Kidney (tissue), 14 donors: ENCODE results near the gene TNFRSF1B. TPM values are rescaled to one million over a fixed set of nuclear protein-coding genes. Genes with fewer than 3 reads are reported as not detected.
A peak's percentile ranks its signal among the peaks of the same experiment; 100 is the strongest.

Experiments
- DNase-seq, 5 donors: peaks; one replicate each; pipeline ENCODE4 v3.0.0-alpha.2; 2013 to 2020
- FAIRE-seq: peaks from 2 replicates; lab custom pipeline; 2012; peaks lifted over from hg19 to GRCh38; lab: Jason Lieb, UNC
- H3K27ac ChIP-seq, 2 donors: one replicate each; pipeline ENCODE4 v1.7.0; 2013; ENCODE audit warnings: low read depth in 2 of 2, low read length in 2 of 2, inconsistent platforms in 1 of 2
- H3K27me3 ChIP-seq: one replicate; pipeline ENCODE4 v1.7.1; 2013; ENCODE audit warnings: low read length, inconsistent platforms; ENCODE audit not compliant: control insufficient read depth, insufficient read depth
- H3K36me3 ChIP-seq, 3 donors: one replicate each; pipeline versions ENCODE4 v1.7.0 to v1.7.1; 2013; ENCODE audit warnings: low read length in 3 of 3, control low read depth in 1 of 3, inconsistent platforms in 1 of 3; ENCODE audit not compliant: insufficient read depth in 3 of 3, control insufficient read depth in 2 of 3
- H3K4me1 ChIP-seq, 3 donors: one replicate each; pipeline versions ENCODE4 v1.7.0 to v1.7.1; 2013; ENCODE audit warnings: low read length in 3 of 3, inconsistent platforms in 1 of 3, low read depth in 1 of 3; ENCODE audit not compliant: control insufficient read depth in 2 of 3, insufficient read depth in 2 of 3
- H3K4me3 ChIP-seq, 3 donors: one replicate each; pipeline versions ENCODE4 v1.7.0 to v1.8.1; 2013; ENCODE audit warnings: low read length in 3 of 3, control low read depth in 1 of 3, inconsistent platforms in 1 of 3
- H3K9ac ChIP-seq, 3 donors: one replicate each; pipeline versions ENCODE4 v1.7.0 to v1.7.1; 2013; ENCODE audit warnings: low read length in 3 of 3, control low read depth in 1 of 3, inconsistent platforms in 1 of 3
- H3K9me3 ChIP-seq, 3 donors: one replicate each; pipeline versions ENCODE4 v1.7.0 to v1.7.1; 2013; ENCODE audit warnings: low read length in 3 of 3, control low read depth in 1 of 3, inconsistent platforms in 1 of 3; ENCODE audit not compliant: control insufficient read depth in 2 of 3, insufficient read depth in 1 of 3
- intact Hi-C: fragments of 100-400 bp; cut with DNase I; formaldehyde crosslinking; loops from one replicate; pipeline ENCODE4 v1.11.1; 2022
- polyA plus RNA-seq: library from polyadenylated mRNA; stranded (reverse); fragments of 350-450 nt; fragmentation: Illumina TruSeq; extraction: RNeasy Lipid Tissue Mini Kit (QIAGEN cat#74804); gene quantifications from one replicate; pipeline ENCODE4 v1.2.3, GENCODE V29; 2014; ENCODE audit warnings: low read depth, low replicate concordance; ENCODE audit not compliant: insufficient read depth
- total RNA-seq: library from RNA; stranded (reverse); fragmentation: NEBNext Ultra II Directional; extraction: Animal tissue kit (Norgen Biotek cat#: 25700); gene quantifications from one replicate; pipeline ENCODE4 v1.2.1, GENCODE V29; 2021
- TF ChIP-seq, protein P1 (sequence below): IDR thresholded peaks from 3 replicates; pipeline ENCODE4 v1.5.1; 2012; ENCODE audit warnings: mild to moderate bottlenecking, moderate library complexity, borderline replicate concordance; ENCODE audit not compliant: insufficient read depth; ENCODE audit errors: extremely low read depth
- donor health status: control.
- donor health status: control.
- donor health status: control.
- donor health status: control.
- donor health status: control.
- donor health status: DM: yes; HTN: yes; CAD: no.
- donor health status: Normal renal cell carcinoma (clear cell type).

TNFRSF1B gene
- total and polyA plus RNA-seq, 2 donors from 2014 or later: 7.7 to 47.1 TPM

DNA sequence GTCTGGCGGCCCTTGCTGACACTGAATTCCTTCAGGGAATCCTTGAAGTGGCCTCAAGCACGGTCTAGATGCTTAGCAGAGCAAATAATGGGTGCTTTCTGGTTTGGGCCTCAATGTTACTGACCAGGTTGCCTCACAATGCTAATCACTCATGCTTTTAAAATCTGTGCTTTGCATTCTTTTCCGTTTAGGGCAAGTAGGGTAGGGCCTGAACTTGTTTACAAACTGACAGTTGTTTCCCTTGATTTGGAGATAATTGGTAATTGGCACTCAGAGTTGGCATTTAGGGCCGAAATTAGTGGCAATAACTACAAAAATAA is 64.4 kb downstream of the TNFRSF1B start:
- DNase-seq: no peak
- H3K4me1 ChIP-seq: peaks cover 0 to 5% (median 0%) of the 10 kb centered on the region in 3 donors
- TF ChIP-seq, protein P1, sequence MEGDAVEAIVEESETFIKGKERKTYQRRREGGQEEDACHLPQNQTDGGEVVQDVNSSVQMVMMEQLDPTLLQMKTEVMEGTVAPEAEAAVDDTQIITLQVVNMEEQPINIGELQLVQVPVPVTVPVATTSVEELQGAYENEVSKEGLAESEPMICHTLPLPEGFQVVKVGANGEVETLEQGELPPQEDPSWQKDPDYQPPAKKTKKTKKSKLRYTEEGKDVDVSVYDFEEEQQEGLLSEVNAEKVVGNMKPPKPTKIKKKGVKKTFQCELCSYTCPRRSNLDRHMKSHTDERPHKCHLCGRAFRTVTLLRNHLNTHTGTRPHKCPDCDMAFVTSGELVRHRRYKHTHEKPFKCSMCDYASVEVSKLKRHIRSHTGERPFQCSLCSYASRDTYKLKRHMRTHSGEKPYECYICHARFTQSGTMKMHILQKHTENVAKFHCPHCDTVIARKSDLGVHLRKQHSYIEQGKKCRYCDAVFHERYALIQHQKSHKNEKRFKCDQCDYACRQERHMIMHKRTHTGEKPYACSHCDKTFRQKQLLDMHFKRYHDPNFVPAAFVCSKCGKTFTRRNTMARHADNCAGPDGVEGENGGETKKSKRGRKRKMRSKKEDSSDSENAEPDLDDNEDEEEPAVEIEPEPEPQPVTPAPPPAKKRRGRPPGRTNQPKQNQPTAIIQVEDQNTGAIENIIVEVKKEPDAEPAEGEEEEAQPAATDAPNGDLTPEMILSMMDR: no peak
- H3K9ac ChIP-seq: peak overlapping the region in 2 of 3 donors; percentile 90 to 95
- H3K27ac ChIP-seq: peak overlapping the region; percentile 79 to 86
- FAIRE-seq: no peak
- no peaks in the 10 kb centered on the region for H3K36me3 ChIP-seq
- no peaks in the 10 kb centered on the region for H3K27me3 ChIP-seq
- H3K9me3 ChIP-seq: no peaks in the 10 kb centered on the region
- peak overlapping the region; percentile 18 to 97 (median 93) for H3K4me3 ChIP-seq
- intact Hi-C loops: no loop called here

DNA sequence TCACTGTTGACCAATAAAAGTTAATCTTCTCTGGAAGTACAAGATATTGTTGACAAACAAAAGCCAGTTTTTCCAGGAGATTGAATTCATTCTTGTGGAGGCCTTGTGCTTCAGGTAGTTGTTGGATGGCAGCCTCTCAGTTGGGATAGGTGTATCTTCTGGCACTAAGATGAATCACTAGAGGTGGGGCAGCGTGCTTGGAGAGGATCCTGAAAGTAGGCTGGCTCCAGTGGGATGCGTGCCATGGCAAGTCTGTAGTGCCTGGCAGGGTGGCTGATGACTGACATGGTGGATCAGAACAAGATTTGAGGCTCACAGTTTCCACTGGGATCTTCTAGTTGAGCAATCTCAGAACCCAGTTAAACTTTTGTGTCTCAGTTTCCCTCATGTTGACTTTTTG is 65.4 kb downstream of the TNFRSF1B start:
- DNase-seq (no peak), FAIRE-seq (no peak)
- intact Hi-C loops: no loop called here
- H3K9ac ChIP-seq: no peak overlapping the region
- H3K4me3 ChIP-seq: no peak overlapping the region
- H3K36me3 ChIP-seq: no peaks in the 10 kb centered on the region
- peaks cover 0 to 5% (median 0%) of the 10 kb centered on the region in 3 donors for H3K4me1 ChIP-seq
- H3K9me3 ChIP-seq: no peaks in the 10 kb centered on the region
- no peaks in the 10 kb centered on the region for H3K27me3 ChIP-seq
- TF ChIP-seq, protein P1: no peak
- H3K27ac ChIP-seq: no peak overlapping the region

DNA sequence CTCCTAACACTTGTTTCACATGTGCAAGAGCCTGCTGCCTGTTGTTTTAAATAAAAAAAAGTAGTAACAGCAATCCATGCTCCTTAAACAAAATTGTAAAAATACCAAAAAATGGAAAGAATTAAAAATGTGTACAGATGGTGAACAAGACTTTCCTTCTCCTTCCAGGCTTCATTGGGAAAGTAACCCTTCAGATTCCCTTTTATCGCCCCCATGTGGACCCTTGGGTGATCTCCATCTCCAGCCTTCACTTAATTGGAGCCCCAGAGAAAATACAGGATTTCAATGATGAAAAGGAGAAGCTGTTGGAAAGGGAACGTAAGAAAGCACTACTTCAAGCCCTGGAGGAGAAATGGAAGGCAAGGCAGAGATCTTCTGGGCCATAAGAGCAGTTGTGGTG is 77.3 kb downstream of the TNFRSF1B start:
- H3K36me3 ChIP-seq: peaks cover 3 to 41% (median 15%) of the 10 kb centered on the region in 3 donors
- intact Hi-C loops: no loop called here
- H3K9ac ChIP-seq: no peak overlapping the region
- no peak overlapping the region for H3K4me3 ChIP-seq
- TF ChIP-seq, protein P1: peak; percentile 6
- no peak overlapping the region for H3K27ac ChIP-seq
- FAIRE-seq (no peak), DNase-seq (peak in 1 of 5 donors; percentile 18)
- no peaks in the 10 kb centered on the region for H3K9me3 ChIP-seq
- no peaks in the 10 kb centered on the region for H3K27me3 ChIP-seq
- H3K4me1 ChIP-seq: peaks cover 0 to 5% (median 0%) of the 10 kb centered on the region in 3 donors

GRCh38 chr1:12244585-12244984 is 77.8 kb downstream of the TNFRSF1B start:
- H3K27me3 ChIP-seq: no peaks in the 10 kb centered on the region
- peaks cover 4 to 46% (median 20%) of the 10 kb centered on the region in 3 donors for H3K36me3 ChIP-seq
- FAIRE-seq (no peak), DNase-seq (no peak)
- peaks cover 0 to 5% (median 0%) of the 10 kb centered on the region in 3 donors for H3K4me1 ChIP-seq
- intact Hi-C loops: no loop called here
- H3K27ac ChIP-seq: no peak overlapping the region
- no peak overlapping the region for H3K9ac ChIP-seq
- no peaks in the 10 kb centered on the region for H3K9me3 ChIP-seq
- no peak overlapping the region for H3K4me3 ChIP-seq
- TF ChIP-seq, protein P1: no peak
